Measurements from ENCODE around the gene DLX5.

Gene DLX5

GRCh38 chr7:96991546-96992191 is 33.0 kb downstream of the DLX5 start:
- DNase-seq (ENCODE audit: low read depth in 2 of 2), result no peak

DNA sequence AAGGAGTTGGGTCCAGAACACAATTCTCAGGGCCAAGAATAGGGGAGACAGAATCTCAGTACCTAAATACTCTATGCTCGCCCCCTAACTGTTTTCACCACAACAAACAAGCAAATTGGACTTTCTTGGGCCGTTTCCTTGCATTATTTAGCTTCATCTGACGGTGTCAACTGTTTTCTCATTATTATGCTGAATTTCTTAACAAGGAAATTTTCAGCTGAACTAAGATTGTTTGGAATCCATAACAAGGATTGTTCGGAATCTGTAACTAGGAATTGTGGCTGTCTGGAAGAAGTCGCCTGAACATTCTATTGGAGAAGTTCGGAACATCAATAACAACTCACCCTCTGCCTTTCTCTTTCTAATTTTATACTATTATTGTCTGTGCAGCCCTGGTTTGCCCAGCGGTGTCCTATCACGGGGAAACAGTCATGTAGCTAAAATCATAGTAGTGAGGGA is 34.7 kb downstream of the DLX5 start:
- DNase-seq (ENCODE audit: low read depth in 2 of 2), result no peak

DNA sequence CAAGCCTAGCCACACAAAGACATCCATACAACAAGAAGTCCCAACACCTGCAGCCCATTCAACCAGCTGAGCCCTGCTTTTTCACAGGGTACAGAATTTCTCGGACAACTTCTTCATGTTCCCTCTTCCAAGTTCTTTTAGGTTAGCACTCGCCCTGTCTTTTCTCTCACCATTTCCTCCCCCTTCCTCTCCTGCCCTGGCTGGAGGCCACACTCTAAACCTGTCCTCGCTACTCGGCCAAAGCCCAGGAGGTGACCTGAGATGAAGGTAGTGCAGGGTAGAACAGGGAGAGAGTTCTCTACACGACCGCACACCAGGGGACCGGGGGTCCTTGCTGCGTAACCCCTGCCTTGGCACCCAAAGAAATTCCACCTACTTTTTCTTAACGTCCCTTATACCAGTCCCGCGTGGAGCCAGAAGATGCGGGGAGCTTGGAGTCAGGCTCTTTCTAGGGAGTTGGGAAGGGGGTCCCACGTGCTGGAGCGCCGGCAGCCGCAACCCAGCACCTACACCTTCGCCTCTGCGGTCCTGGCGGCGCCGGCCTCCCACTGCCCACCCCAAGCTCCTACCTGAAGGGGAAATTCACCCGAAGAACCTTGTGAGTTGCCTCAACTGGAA is 35.3 kb downstream of the DLX5 start:
- DNase-seq (ENCODE audit: low read depth in 2 of 2), result no peak

DNA sequence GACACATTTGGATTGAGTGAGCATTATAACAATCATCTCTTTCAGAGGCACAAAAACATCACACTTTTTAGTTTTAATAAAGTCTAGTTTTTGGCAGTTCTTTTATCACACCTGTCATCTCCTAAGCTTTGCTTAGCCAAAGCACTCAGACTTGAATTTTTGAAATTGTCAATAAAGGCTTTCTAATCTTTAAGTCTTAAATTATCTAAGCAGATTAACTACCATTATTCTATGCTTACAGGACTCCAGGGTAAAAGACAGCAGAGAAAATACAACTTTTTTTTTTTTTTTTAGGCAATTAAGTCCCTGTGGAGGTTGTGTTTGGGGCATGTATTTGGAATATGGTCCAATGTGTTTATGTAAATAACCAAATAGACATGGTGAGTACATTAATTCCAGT is 36.9 kb downstream of the DLX5 start:
- no peak for DNase-seq (ENCODE audit: low read depth in 2 of 2)

DNA sequence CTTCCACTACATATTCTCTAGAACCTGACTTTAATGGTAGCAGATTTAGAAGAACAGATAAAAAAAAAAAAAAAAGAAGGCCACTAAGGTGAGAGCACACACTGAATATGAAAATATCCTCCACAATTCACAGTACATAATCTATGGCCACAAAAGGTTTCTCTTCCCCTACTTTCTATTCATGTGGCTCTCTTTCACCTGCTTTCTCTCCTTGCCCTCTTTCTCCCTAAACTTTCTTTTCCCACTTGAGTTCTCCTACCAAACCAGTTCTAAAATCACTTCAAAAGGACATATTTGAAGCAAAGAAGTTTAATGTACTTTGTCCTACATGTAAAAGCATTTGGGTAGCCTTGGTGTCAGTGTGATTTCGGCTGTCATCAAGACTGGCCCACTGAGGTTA is 37.7 kb downstream of the DLX5 start:
- DNase-seq (ENCODE audit: low read depth in 2 of 2), result no peak

GRCh38 chr7:96985992-96986391 is 38.6 kb downstream of the DLX5 start:
- no peak for DNase-seq (ENCODE audit: low read depth in 2 of 2)

DNA sequence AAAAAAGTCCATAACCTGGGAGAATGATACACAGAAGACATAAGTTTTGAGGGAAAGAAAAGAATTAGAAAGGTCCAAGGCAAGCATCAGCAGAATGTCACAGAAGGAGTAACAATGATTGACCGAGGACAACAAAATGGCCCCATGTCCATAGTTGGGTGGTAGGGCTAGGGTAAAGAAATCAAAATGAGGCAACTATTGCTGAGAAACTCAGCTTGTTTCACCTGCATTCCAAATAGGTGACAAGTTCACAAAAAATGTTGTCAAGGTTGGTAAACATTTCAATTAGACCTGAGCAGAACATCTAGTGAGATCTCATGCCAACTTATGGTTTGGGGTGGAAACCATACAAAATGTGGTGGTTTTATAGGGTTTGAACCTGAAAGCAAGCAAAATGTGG is 42.0 kb downstream of the DLX5 start:
- DNase-seq (ENCODE audit: low read depth in 2 of 2), result no peak

DNA sequence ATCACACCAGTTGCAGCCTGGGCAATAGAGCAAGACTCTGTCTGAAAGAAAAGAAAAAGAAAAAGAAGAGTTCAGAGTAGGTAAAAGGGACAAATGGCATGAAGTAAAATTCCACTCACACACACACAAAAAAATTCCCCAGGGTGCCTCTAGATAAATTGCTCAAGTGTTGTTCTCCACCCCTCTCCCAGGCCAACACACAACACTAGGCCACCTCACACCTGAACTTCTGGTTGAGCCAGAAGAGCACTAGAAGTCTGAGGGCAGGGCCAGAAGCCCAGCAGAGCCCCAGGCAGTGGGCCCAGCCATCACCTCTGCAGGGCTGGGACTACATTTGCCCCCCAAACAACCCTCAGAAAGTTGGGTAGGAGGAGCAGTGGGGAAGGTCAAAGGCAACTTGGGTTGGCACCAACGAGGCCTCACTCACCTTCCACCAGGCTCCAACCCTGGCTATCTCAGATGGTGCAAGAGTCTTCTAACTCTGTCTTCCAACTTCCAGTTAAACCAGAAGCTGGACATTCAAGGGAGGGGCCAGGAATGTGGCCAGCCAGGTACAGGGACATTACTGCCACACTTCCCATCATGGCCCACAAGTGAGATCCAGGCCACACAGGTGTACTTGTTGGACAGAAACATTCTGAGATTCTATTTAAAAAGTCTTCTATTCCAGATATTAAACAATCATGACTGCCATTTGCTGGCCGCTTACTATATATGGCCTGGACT is 44.9 kb downstream of the DLX5 start:
- DNase-seq (ENCODE audit: low read depth in 2 of 2), result no peak

DNA sequence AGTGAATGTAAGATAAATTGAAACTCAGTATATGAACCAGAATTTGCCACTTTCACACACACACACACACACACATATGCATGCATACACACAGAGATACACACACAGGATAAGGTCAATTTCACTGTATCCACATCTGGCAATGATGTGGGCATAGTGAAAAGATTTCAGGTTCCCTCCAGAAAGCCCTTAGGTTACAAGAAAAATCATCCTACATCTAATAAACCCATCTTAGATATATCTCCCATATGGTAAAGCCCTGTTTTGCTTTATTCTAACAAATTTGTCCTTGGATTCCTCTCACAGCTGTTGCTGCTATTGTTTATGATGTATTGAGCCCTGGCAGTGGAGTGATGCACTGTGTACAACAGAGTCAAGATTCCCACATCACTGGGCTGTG is 47.2 kb downstream of the DLX5 start:
- DNase-seq (ENCODE audit: low read depth in 2 of 2), result no peak

GRCh38 chr7:96976106-96976505 is 48.5 kb downstream of the DLX5 start:
- no peak for DNase-seq (ENCODE audit: low read depth in 2 of 2)

DNA sequence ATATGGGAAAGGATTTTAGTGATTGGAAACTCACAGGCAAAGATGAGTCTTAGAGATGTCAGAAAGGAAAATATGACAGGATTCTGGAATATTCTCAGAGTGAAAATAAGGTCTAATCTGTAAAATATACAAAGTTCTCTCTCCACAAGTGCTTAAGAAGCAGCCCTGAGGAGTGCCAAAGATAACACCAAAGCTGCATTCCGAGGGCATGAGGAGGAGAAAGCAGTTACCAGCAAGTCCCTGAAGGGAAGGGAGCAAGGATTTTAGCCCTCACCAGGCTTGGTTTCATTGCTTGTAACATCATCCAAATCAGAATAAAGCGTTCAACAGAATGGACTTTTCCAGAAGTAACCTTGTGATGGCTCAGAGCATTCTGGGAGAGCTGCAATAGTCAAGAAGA is 50.6 kb downstream of the DLX5 start:
- DNase-seq (ENCODE audit: low read depth in 2 of 2), result no peak

GRCh38 chr7:96970739-96971138 is 53.9 kb downstream of the DLX5 start:
- no peak for DNase-seq (ENCODE audit: low read depth in 2 of 2)
